Measurements from ENCODE around the gene GID8. TPM values are rescaled to one million over a fixed set of nuclear protein-coding genes. Genes with fewer than 3 reads are reported as not detected.

GID8 gene
- polyA plus RNA-seq, 2 of the 4 experiments (the other 2 are of a cell fraction): 19.2 to 24.5 TPM

DNA sequence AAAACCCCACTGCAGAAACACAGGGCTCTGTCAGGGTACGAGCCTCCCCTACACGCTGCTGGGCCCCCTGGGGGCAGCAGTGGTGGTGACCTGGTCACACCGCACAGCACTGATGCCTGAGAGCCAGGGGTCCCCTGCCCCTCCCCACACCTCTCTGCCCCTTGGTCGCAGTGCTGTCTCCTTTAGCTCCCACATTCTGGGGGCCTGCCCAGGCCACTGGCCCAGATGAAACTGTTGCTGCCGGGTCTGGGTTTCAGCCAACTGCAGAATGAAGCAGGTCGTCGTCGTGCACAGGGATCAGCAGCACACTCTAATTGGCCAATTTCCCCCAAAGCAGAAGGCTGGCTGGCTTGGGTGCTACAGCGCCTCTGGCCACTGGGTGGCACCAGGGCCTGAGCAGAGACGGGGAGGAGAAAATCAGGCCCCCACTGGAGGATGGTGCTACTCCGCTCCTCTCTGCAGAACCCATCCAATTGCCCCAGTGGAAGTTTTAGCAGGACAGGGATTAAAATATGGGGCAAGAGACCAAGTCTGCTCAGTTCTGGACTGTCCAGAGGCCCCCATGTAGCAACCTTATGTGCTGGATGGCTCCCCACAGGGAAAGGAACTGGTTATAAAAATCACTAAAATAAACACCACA is 37.8 kb upstream of the GID8 start:
- no peak for FAIRE-seq
- H3K4me3 ChIP-seq: no peak overlapping the region
- peaks cover 5% of the 10 kb centered on the region; the same call in 2 of the 3 replicates for H3K4me1 ChIP-seq
- H3K9me3 ChIP-seq: no peaks in the 10 kb centered on the region
- peak; percentile 59 to 92 for DNase-seq (ENCODE audit: low read depth in 1 of 2, low spot score in 1 of 2)
- no peak overlapping the region for H3K27ac ChIP-seq
- TF ChIP-seq CTCF (IDR thresholded peaks at IDR 0.05) (peak; percentile 64), MAX (IDR thresholded peaks at IDR 0.05) (no peak), CHD4 (IDR thresholded peaks at IDR 0.05; ENCODE audit: borderline replicate concordance) (no peak), PBX3 (IDR thresholded peaks at IDR 0.05) (no peak), MAZ (IDR thresholded peaks at IDR 0.05; ENCODE audit: borderline replicate concordance, low read depth, low read length) (0 out of 2 replicates have a peak, but pooled peaks have one; percentile 31), MYC (IDR thresholded peaks at IDR 0.05; ENCODE audit: borderline replicate concordance, low read length) (no peak), ELK1 (IDR thresholded peaks at IDR 0.05; ENCODE audit: low read depth, low read length) (no peak), BHLHE40 (IDR thresholded peaks at IDR 0.05; ENCODE audit: low read depth, low read length) (no peak), JUN (IDR thresholded peaks at IDR 0.05) (peak in 1 of 2 experiments; percentile 20; a peak in 2 of 5 replicates), NPAS2 (CRISPR knock-in tag; IDR thresholded peaks at IDR 0.05; ENCODE audit: borderline replicate concordance) (no peak), HOXB13 (CRISPR knock-in tag; IDR thresholded peaks at IDR 0.05; ENCODE audit: low read depth) (no peak), HOXB5 (CRISPR knock-in tag; IDR thresholded peaks at IDR 0.05) (no peak), NR3C1 (IDR thresholded peaks at IDR 0.05) (no peak), RAD21 (conservative IDR thresholded peaks at IDR 0.05 in 1 of 2, IDR thresholded peaks at IDR 0.05 in 1 of 2) (peak; percentile 59 to 62), ESRRA (IDR thresholded peaks at IDR 0.05; ENCODE audit: borderline replicate concordance, low read length) (no peak), EP300 (IDR thresholded peaks at IDR 0.05) (no peak), RCOR1 (IDR thresholded peaks at IDR 0.05; ENCODE audit: low read depth, low read length) (no peak), SMC3 (IDR thresholded peaks at IDR 0.05) (peak; percentile 59; the same call in 2 of the 3 replicates), ZFP36 (IDR thresholded peaks at IDR 0.05; ENCODE audit: borderline replicate concordance, partially characterized antibody) (no peak), KDM1A (IDR thresholded peaks at IDR 0.05; ENCODE audit: low read depth) (no peak), POLR2A (IDR thresholded peaks at IDR 0.05; ENCODE audit: low read length) (no peak)
- peak; percentile 93 to 94 for ATAC-seq
- 27% methylated on average over 8 of the region's 11 CpGs for WGBS (ENCODE audit: missing lambda C conversion rate)
- ChIA-PET CTCF (interaction anchor here (0.7 to 18.3 kb wide), 19 partner anchors 12 to 115 kb away, joined by 3 to 368 read pairs (median 5); partner anchors contain the start of genes BHLHE23, DIDO1 and GID8), POLR2A (no interaction called here)
- H3K4me2 ChIP-seq: no peak overlapping the region

Measured in A549 (cell line).